Body of pancreas (tissue), 4 donors: ENCODE data around the gene PLEKHA6.

Experiments
- POLR2A ChIP-seq, 3 donors: fragments of 450-650 bp; IDR thresholded peaks; one replicate each; pipeline ENCODE4 v1.6.1; 2016; ENCODE audit warnings: antibody characterized with exemption in 3 of 3, mild to moderate bottlenecking in 2 of 3
- TF ChIP-seq, protein P1 (sequence below), 7 experiments: fragments of 450-650 bp in 4 of 7; fragments of 200-600 bp in 3 of 7; sonication (generic) in 3 of 7; IDR thresholded peaks; one replicate each; pipeline ENCODE4 v1.5.1; 2016 to 2019; ENCODE audit warnings: antibody characterized with exemption in 7 of 7

DNA sequence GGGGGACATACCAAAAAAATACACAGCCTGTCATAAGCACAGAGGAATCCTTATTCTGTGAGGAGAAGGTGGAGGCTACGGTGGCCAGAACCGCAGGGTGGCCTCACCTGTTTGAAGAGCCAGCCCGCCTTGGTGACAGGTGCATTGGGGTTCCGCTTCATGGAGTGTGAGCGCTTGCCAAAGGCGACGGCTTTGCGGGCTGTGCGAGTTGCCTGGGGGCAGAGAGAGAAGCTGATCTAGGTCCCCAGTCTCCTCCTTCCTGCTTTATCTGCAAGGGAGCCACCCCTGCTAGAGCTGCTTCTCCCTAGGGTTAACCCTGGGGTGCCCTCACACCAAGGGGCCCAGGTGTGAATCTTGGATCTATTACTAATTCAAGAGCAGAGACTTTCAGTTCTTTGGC, 91.6 kb downstream of the PLEKHA6 start:
- TF ChIP-seq, protein P1, sequence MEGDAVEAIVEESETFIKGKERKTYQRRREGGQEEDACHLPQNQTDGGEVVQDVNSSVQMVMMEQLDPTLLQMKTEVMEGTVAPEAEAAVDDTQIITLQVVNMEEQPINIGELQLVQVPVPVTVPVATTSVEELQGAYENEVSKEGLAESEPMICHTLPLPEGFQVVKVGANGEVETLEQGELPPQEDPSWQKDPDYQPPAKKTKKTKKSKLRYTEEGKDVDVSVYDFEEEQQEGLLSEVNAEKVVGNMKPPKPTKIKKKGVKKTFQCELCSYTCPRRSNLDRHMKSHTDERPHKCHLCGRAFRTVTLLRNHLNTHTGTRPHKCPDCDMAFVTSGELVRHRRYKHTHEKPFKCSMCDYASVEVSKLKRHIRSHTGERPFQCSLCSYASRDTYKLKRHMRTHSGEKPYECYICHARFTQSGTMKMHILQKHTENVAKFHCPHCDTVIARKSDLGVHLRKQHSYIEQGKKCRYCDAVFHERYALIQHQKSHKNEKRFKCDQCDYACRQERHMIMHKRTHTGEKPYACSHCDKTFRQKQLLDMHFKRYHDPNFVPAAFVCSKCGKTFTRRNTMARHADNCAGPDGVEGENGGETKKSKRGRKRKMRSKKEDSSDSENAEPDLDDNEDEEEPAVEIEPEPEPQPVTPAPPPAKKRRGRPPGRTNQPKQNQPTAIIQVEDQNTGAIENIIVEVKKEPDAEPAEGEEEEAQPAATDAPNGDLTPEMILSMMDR (IDR thresholded peaks at IDR 0.05), result no peak
- no peak for TF ChIP-seq POLR2A (IDR thresholded peaks at IDR 0.05)
